CD4-positive, alpha-beta T cell treated with Interleukin-17A for 4 hours (primary cell): ENCODE results near the gene PCOLCE2.

Experiments
- DNase-seq: peaks from one replicate; pipeline ENCODE4 v3.0.0-alpha.2; 2020; ENCODE audit warnings: mixed read lengths

PCOLCE2 gene

DNA sequence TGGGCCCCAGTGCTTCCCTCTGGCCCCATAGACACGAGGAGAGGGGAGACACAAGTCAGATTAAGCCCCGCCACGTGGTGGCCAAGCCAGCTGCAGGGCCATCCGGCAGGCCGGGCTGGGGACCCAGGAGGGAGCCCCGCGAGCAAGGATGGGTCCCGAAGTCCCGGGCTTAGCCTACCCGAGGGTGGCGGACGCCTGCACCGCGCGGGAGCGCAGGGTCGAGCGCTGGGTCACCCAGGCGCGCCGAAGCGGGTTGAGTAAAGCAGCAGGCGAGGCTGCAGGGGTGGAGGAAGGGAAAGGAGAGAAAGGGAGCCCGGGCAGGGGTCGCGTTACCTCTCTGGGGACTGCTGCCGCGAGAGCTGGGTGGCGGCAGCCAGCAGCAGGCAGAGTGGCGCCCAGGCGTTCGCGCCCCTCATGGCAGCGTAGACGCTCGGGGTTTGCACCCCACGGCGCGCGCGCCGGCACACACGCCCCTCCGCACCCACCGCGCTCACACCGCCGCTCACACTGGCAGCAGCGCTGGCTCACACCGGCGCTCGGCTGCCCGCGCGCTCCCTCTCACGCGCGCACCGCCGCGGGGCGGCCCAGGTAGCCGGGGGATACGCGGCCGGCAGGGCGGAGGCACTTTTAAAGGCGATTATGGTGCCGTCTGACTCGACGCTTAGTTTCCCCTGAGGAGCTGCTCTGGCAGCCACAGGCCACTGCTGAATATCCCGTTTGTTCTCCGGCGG lies at the start of gene PCOLCE2:
PCOLCE2 (minus strand) TSS at position 603 of the 731 bp plus-strand sequence; CDS start at position 416, 187 bp downstream.
- DNase-seq = no peak

GRCh38 chr3:142935963-142936362 lies 47.1 kb upstream of the PCOLCE2 start:
- DNase-seq = no peak

DNA sequence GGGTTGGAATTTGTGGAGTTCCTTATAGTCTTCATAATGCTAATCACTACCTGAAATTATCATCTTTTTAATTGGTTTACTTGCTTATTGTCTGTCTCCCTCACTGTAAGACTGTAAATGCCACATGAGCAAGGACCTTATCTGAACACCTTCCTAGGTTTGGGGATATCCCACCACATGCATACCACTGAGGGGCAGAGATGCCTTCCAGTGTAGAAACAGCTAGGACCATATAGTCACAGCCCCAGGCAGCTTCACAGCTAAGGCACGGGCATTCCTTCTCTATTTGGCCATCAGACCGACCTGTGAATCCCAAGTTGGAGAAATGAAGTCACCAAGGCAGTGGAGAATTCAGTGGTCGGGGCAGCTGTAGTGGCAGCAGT lies 46.0 kb upstream of the PCOLCE2 start:
- DNase-seq = no peak

DNA sequence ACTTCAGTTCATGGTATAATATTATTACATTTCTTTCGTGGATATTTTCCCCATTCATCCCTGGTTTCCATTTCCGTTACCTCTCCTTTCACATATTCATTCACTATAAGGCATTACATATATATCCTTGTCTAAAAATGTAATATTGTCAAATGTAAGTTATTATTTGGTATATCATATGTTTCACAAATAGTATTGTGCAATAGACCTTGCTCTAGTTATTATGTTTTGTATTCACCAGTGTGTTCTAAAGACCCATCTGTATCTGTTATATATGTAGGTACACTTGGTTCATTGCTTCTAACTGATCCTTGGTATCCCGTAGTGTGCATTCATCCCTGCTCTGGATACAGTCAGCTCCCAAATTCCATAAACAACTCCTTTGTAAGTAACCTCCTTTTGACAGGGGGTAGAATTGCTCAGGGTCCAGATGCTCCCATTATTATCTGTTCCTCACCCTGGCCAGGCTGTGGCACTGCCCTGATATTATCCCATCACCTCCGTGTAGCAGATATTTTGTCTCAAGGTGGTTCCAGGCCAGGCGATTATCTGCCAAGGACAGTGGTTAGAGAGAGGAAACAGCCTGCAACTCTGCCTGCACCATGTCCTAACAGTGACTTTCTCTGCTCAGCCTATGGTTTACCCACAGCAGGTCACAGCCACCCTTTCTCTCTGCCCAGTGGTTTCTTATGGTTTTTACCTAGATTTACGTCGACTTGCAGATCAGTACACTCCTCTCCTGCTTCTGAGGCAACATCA lies 45.4 kb upstream of the PCOLCE2 start:
- DNase-seq = no peak

DNA sequence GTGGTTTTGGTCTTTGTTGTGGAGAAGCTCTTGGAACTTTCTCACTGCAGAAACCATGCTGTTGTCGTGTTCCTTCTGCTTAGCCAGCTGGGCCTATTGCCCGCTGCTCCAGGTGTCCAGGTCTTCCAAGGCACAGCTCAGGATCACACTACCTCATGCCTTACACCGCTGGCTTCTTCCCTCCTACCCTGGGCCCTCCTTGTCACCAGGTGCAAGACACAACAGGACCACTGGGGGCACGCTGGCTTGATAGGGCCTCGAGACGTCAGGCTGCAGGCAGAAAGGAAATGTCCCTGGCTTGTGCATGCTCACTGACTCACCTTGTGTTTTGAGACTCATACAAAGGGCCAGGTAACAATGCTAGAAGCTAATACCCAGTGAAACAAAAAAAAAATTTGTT lies 42.3 kb upstream of the PCOLCE2 start:
- peak; percentile 12 for DNase-seq

DNA sequence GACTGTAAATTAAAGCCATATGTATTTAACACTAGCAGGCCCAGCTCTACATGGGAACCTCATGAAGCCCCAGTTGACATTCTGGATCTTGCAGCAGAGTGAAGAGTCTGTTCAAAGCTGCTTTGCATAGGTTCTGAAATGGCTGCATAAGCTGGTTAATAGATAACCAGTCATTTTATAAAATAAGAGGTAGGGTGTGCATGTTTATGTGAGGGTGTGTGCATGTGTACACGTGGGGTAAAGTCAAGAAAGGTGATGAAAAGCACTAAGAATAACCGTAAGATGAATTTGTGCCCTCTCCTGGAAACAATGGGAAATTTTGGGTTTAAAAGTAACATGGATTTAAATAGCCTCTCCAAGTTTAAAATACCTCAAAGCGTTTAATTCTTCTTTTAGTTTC lies 41.6 kb upstream of the PCOLCE2 start:
- no peak for DNase-seq

DNA sequence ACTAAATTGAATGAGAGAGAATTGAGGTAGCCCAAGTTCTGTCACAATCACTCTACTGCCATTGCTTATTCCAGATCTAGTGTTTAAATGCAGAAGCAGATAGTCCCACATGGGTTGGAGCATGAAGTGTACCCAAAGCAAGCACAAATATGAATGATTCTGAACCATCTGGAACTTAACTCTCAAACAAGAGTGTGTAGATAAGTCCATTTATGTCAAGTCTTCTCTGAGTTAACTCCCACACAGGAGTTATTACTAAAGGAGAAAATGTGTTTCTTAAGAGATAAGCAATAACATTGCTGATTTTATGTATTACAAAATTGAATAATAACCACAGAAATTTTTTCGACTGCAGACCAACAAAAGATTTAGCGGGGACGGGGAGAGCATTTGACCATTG lies 41.0 kb upstream of the PCOLCE2 start:
- DNase-seq = no peak

DNA sequence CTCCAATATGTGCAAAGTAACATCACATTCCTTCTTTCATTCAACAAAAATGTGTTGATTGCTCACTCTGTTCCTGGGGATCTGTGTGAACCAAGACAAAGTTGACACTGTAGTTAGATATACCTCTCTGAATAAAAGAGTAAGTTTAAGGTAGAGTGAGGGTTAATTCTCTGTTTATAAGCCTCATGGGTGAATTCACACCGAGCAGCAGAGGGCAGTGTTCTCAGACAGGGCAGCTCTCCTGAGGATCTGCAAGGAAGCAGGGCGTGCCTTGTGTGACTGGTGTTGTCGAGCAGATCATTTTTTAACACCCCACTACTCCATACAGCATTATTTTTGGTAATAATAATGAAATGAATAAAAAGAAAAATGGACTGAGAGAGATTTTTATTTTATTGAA lies 40.2 kb upstream of the PCOLCE2 start:
- DNase-seq = peak; percentile 35

DNA sequence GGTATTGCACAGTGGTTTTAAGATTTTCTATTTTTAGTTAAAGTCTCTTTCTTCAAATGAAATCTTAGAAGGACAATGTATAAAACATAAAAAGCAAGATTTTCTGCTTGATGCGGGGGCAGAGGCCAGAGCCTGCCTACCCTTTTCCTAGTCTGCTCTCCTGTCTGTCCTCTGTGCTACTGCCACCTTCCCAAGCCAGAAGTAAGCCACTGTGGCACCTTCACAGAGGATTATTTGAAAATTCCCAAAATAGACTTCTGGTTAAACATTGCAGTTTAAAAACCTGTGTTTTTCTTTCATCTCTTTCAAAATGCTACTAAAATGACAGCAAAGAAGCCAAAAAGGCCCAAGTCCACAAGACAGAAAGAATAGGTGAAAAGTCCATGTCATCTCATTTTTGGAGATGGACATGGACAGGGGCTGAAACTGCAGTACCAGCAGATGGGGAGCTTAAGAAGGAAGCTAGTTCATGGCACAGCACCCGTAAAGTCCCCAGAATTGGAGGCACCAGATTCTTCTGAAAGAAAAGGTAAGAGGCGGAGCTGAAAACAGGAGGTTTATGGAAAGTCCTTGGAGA lies 37.6 kb upstream of the PCOLCE2 start:
- DNase-seq = no peak

GRCh38 chr3:142925140-142925539 lies 36.3 kb upstream of the PCOLCE2 start:
- DNase-seq = no peak

GRCh38 chr3:142923694-142924093 lies 34.8 kb upstream of the PCOLCE2 start:
- DNase-seq = no peak

- DNase-seq = no peak
Measured at GRCh38 chr3:142916605-142917004, 27.7 kb upstream of the PCOLCE2 start.

DNA sequence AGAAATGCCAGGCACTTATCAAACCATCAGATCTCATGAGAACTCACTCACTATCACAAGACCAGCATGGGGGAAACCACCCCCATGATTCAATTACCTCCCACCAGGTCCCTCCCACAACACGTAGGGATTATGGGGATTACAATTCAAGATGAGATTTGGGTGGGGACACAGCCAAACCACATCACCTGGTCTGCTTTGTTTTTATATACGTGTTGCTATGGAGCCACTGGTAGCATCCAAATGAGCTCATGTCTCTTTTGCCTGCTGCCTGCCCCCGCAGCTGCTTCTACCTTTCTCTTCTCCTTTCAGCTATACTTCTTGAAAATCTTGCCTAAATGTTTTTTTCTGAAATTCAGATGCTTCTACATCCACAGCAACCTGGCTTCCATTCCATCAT lies 26.8 kb upstream of the PCOLCE2 start:
- no peak for DNase-seq

- DNase-seq = no peak
Measured at GRCh38 chr3:142914286-142914811, 25.5 kb upstream of the PCOLCE2 start.

GRCh38 chr3:142913432-142913831 lies 24.5 kb upstream of the PCOLCE2 start:
- no peak for DNase-seq

GRCh38 chr3:142912402-142913172 lies 23.7 kb upstream of the PCOLCE2 start:
- DNase-seq = no peak

DNA sequence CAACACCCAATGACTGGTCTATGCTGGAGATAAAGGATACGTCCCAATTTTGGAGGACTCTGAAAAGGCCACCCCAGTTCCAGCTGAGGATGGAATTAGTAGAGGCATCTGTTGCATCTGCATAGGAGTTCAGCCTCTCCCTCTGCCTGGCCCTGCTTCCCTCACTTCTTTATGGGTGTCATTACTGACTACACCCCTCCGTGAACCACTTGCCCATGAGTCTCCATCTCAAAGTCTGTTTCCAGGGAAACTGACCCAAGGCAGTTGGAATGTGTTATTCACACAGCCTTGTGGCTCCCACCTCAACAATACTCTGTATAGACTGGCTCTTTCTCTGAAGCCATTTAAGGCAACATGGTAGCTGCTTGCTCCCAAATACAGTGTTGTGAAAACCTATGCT lies 21.4 kb upstream of the PCOLCE2 start:
- DNase-seq = no peak

GRCh38 chr3:142909282-142909681 lies 20.4 kb upstream of the PCOLCE2 start:
- DNase-seq = no peak

DNA sequence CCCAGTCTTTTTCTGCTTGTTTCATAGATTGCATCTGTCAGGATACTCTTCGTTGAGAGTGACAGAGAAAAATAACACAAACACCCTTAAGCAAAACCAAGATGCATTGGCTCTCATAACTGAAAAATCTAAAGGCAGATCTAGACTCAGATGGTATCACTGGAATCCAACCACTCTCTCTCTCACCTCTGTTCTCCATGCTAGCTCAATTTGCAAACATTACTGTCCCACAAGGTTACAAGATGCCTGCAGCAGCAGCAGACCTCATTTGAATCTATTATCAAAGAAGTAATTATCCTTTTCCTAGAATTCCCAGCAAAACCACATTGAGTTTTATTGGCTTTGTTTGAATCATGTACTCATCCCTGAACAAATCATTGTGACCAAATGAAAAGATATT lies 19.1 kb upstream of the PCOLCE2 start:
- DNase-seq = no peak

DNA sequence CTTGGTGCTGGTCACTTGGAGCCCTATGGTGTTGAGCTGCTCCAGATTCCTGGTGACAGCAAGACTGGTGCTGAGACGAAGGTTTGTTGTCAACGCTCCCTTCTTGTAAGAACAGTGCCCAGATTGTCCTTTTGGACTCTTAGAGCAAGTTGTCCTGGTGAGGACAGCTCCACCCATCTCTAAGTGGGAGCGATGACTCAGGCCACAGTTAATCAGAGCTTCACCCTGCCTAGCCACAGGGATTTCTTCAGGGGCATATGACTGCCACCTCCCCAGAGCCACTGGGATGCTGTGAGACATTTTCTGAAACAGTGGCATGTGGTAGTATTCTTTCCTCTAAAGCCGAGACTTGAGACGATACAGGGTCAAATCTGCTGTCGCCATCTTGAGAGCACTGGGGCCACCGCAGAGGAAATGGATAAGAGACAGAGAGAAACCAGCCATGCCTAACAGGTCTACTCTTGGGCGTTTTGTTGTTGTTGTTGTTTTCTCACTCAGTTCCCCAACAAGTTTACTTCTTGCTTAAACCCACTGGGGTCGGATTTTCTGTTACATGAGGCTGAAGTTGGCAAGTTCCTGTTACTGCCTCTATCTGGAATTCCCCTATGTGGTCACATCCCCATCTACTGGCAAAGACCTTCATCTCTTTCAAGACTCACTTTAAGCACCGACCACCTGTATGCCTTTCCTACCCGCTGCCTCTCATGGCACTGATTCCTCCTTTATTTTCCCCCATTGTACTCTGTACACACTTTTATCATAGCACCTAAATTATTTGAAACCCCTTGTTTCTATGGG lies 16.0 kb upstream of the PCOLCE2 start:
- no peak for DNase-seq

GRCh38 chr3:142902356-142902755 lies 13.5 kb upstream of the PCOLCE2 start:
- no peak for DNase-seq
